ENCODE data around the gene TMEM266. TPM values are rescaled to one million over a fixed set of nuclear protein-coding genes. Genes with fewer than 3 reads are reported as not detected.

Gene TMEM266
- total and polyA plus RNA-seq, 8 donors: 1.9 to 5.5 (median 4.2) TPM

DNA sequence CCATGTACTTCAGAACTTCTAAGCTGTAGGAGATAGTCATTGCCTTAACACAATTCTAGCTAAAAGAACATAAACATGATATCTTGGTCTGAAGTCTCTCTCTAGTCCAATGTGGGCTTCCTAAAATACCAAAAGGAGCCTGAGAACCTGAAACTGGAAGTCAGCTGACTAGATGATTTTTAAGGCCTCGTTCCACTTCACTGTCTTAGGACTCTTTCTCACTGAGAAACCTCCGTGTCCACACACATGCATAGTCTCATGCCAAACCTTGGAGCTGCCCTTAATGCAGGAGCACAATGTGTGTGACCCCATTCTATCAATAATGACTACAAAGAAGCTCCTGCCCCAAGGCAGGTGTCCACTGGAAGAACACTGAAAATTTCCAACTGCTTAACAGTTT lies 163.7 kb downstream of the TMEM266 start:
- Histone ChIP-seq H3K4me3 (no peak overlapping the region), H3K36me3 (peaks cover 0 to 16% (median 0%) of the 10 kb centered on the region in 3 donors), H3K27me3 (no peaks in the 10 kb centered on the region), H3K4me1 (no peaks in the 10 kb centered on the region), H3K27ac (no peak overlapping the region), H3K9me3 (no peaks in the 10 kb centered on the region)
- TF ChIP-seq, protein P1, sequence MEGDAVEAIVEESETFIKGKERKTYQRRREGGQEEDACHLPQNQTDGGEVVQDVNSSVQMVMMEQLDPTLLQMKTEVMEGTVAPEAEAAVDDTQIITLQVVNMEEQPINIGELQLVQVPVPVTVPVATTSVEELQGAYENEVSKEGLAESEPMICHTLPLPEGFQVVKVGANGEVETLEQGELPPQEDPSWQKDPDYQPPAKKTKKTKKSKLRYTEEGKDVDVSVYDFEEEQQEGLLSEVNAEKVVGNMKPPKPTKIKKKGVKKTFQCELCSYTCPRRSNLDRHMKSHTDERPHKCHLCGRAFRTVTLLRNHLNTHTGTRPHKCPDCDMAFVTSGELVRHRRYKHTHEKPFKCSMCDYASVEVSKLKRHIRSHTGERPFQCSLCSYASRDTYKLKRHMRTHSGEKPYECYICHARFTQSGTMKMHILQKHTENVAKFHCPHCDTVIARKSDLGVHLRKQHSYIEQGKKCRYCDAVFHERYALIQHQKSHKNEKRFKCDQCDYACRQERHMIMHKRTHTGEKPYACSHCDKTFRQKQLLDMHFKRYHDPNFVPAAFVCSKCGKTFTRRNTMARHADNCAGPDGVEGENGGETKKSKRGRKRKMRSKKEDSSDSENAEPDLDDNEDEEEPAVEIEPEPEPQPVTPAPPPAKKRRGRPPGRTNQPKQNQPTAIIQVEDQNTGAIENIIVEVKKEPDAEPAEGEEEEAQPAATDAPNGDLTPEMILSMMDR (IDR thresholded peaks at IDR 0.05): no peak
- intact Hi-C loops (cut with DNase I): no loop called here
- 95 to 100% methylated on average over 2 of the region's 2 CpGs for WGBS, 2 donors
- DNase-seq: no peak
- no peak for ATAC-seq
- FAIRE-seq: no peak

- WGBS, 2 donors: 96% methylated on average over 1 of the region's 1 CpG
- ATAC-seq: no peak
These were observed 169.5 kb downstream of the TMEM266 start for GRCh38 chr15:76229266-76229665.

DNA sequence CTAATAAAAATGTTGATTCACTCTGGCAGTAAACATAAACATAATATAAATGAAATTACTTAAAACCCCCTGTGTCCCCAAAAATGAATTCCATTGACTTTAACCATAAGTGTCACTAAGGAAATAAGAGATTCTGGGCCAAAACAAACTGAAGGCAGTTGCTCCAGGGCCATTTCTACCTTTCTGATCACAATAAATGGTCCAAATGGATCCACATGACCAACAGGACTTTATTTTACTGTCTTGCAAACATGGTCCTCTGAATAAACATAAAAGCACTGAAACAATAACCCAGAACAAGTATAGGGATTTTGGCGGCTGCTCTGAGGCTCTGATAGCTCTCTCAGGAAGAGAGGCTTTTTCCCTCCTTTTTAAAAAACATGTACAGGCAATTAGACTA lies 174.1 kb downstream of the TMEM266 start:
- DNase-seq: no peak
- WGBS, 2 donors: 95 to 98% methylated on average over 1 of the region's 1 CpG
- no peak for FAIRE-seq
- Histone ChIP-seq H3K4me3 (no peak overlapping the region), H3K36me3 (peaks cover 0 to 8% (median 4%) of the 10 kb centered on the region in 3 donors), H3K27me3 (no peaks in the 10 kb centered on the region), H3K4me1 (no peaks in the 10 kb centered on the region), H3K9me3 (no peaks in the 10 kb centered on the region), H3K27ac (no peak overlapping the region)
- ATAC-seq: no peak
- TF ChIP-seq, protein P1 (IDR thresholded peaks at IDR 0.05): no peak
- intact Hi-C loops (cut with DNase I): no loop called here

More at GRCh38 chr15:76229266-76229665, 169.5 kb downstream of the TMEM266 start:
- intact Hi-C loops (cut with DNase I): no loop called here
- no peak overlapping the region for H3K27ac ChIP-seq
- no peaks in the 10 kb centered on the region for H3K9me3 ChIP-seq
- H3K36me3 ChIP-seq: peaks cover 0 to 15% (median 4%) of the 10 kb centered on the region in 3 donors
- no peak overlapping the region for H3K4me3 ChIP-seq
- H3K27me3 ChIP-seq: no peaks in the 10 kb centered on the region
- DNase-seq (no peak), FAIRE-seq (no peak)
- H3K4me1 ChIP-seq: no peaks in the 10 kb centered on the region
- TF ChIP-seq, protein P1 (IDR thresholded peaks at IDR 0.05): no peak

- WGBS, 2 donors: 84 to 85% methylated on average over 4 of the region's 4 CpGs
- FAIRE-seq: no peak
- intact Hi-C loops (cut with DNase I): no loop called here
- no peak overlapping the region for H3K27ac ChIP-seq
- H3K9me3 ChIP-seq: no peaks in the 10 kb centered on the region
- H3K27me3 ChIP-seq: no peaks in the 10 kb centered on the region
- no peak for ATAC-seq
- TF ChIP-seq, protein P1 (IDR thresholded peaks at IDR 0.05): no peak
- H3K4me1 ChIP-seq: no peaks in the 10 kb centered on the region
- H3K36me3 ChIP-seq: peaks cover 0 to 8% (median 4%) of the 10 kb centered on the region in 3 donors
- DNase-seq: no peak
- no peak overlapping the region for H3K4me3 ChIP-seq
These were observed 174.6 kb downstream of the TMEM266 start for GRCh38 chr15:76234337-76234889.

GRCh38 chr15:76235186-76235826 lies 175.5 kb downstream of the TMEM266 start:
- Histone ChIP-seq H3K27ac (no peak overlapping the region), H3K36me3 (peaks cover 0 to 8% (median 4%) of the 10 kb centered on the region in 3 donors), H3K4me1 (no peaks in the 10 kb centered on the region), H3K4me3 (no peak overlapping the region), H3K9me3 (no peaks in the 10 kb centered on the region), H3K27me3 (no peaks in the 10 kb centered on the region)
- no peak for FAIRE-seq
- WGBS, 2 donors: 75 to 79% methylated on average over 3 of the region's 3 CpGs
- no peak for DNase-seq
- TF ChIP-seq, protein P1 (IDR thresholded peaks at IDR 0.05): peak in 1 of 4 donors; percentile 19
- peak in 3 of 4 donors; percentile 72 to 78 (median 76) for ATAC-seq
- intact Hi-C loops (cut with DNase I): no loop called here

All from pancreas (tissue), 10 donors.